ENCODE measurements around the gene ERC2. TPM values are rescaled to one million over a fixed set of nuclear protein-coding genes. Genes with fewer than 3 reads are reported as not detected.

Gene ERC2
- total and polyA plus RNA-seq, 2 of the 8 experiments (the other 6 are each of a cell fraction or from before 2014, with no cell fraction given): 16.4 to 22.8 TPM

GRCh38 chr3:56123487-56123886, 344.8 kb downstream of the ERC2 start:
- peak overlapping the region; percentile 17 to 43; a peak in 3 of 4 replicates for H3K4me2 ChIP-seq (ENCODE audit: insufficient read depth in 1 of 2, low read depth in 2 of 2, low read length in 2 of 2)
- H3K4me3 ChIP-seq (ENCODE audit: extremely low read depth in 1 of 4, insufficient read depth in 2 of 4, low read depth in 3 of 4, low read length in 4 of 4): peak overlapping the region in 1 of 4 experiments; percentile 23; a peak in 1 of 8 replicates
- no peak overlapping the region for H2BK12ac ChIP-seq (ENCODE audit: low read depth, low read length)
- H3K9ac ChIP-seq (replicated peaks in 1 of 4; ENCODE audit: extremely low read depth in 1 of 4, low read depth in 3 of 4, low read length in 3 of 4): no peak overlapping the region
- no peak overlapping the region for H2BK20ac ChIP-seq (ENCODE audit: low read length)
- H3K14ac ChIP-seq (ENCODE audit: insufficient read length): no peak overlapping the region
- peak; percentile 88 for FAIRE-seq
- DNase-seq (ENCODE audit: low read depth in 1 of 2, low spot score in 2 of 2): peak in 1 of 2 experiments; percentile 39
- no peaks in the 10 kb centered on the region for H4K20me1 ChIP-seq (replicated peaks in 1 of 2; ENCODE audit: control insufficient read depth in 1 of 2, insufficient read depth in 2 of 2, low read length in 2 of 2)
- no peak overlapping the region for H4K91ac ChIP-seq (replicated peaks; ENCODE audit: insufficient read length, low read length)
- no peak overlapping the region for H3K4ac ChIP-seq (replicated peaks; ENCODE audit: insufficient read length, low read depth, low read length)
- no peak overlapping the region for H4K8ac ChIP-seq (ENCODE audit: extremely low read depth, insufficient read depth, low read length)
- no peaks in the 10 kb centered on the region for H3K27me3 ChIP-seq (replicated peaks in 1 of 4; ENCODE audit: control insufficient read depth in 3 of 4, extremely low read depth in 1 of 4, insufficient read depth in 3 of 4, low read length in 3 of 4)
- no peaks in the 10 kb centered on the region for H3K36me3 ChIP-seq (ENCODE audit: control insufficient read depth in 2 of 4, insufficient read depth in 4 of 4, low read length in 3 of 4)
- H2BK5ac ChIP-seq (ENCODE audit: low read depth, low read length): 0 out of 2 replicates have a peak overlapping the region, but pooled peaks have one; percentile 61
- no peaks in the 10 kb centered on the region for H3K9me3 ChIP-seq (ENCODE audit: insufficient read depth in 2 of 2, low read depth in 1 of 2, low read length in 1 of 2)
- no peak overlapping the region for H2BK15ac ChIP-seq (ENCODE audit: low read length)
- H3K23ac ChIP-seq (ENCODE audit: insufficient read length): no peak overlapping the region
- H2AK5ac ChIP-seq (ENCODE audit: low read depth, low read length): no peak overlapping the region
- no peaks in the 10 kb centered on the region for H3K79me1 ChIP-seq (ENCODE audit: low read depth, low read length)
- no peak overlapping the region for H3K56ac ChIP-seq (replicated peaks; ENCODE audit: insufficient read length, low read depth, low read length)
- peaks cover 4 to 14% (median 11%) of the 10 kb centered on the region in 4 experiments; a peak in 4 of 7 replicates for H3K4me1 ChIP-seq (replicated peaks in 1 of 4; ENCODE audit: control insufficient read depth in 3 of 4, insufficient read depth in 4 of 4, low read length in 3 of 4)
- H3K27ac ChIP-seq (ENCODE audit: low read depth, low read length): no peak overlapping the region
- H3K18ac ChIP-seq (ENCODE audit: extremely low read depth, low read length): no peak overlapping the region
- no peaks in the 10 kb centered on the region for H3K79me2 ChIP-seq (ENCODE audit: control insufficient read depth in 1 of 2, insufficient read depth in 2 of 2, low read length in 2 of 2)
- H4K5ac ChIP-seq (ENCODE audit: insufficient read length, low read depth, low read length): no peak overlapping the region
- ChIA-PET CTCF (ENCODE audit: partially characterized antibody) (no interaction called here), POLR2A (ENCODE audit: partially characterized antibody) (no interaction called here)
- no peaks in the 10 kb centered on the region for H3K23me2 ChIP-seq (ENCODE audit: low read depth, low read length)
- no peak overlapping the region for H2BK120ac ChIP-seq (replicated peaks; ENCODE audit: low read depth, low read length)
- H2AFZ ChIP-seq (ENCODE audit: low read length): no peak overlapping the region
- 22% methylated on average over 3 of the region's 3 CpGs; no CpG with 5 or more reads in 1 of the 2 experiments for WGBS, 2 experiments (ENCODE audit: extremely low coverage in 1 of 2, insufficient coverage in 1 of 2, insufficient read length in 1 of 2, insufficient replicate concordance in 2 of 2, low coverage in 1 of 2, low lambda C conversion rate in 2 of 2, missing lambda C conversion rate in 1 of 2)
- no peak for TF ChIP-seq CHD1 (IDR thresholded peaks at IDR 0.05; ENCODE audit: low read depth, low read length)
- no peak for TF ChIP-seq ATF3 (IDR thresholded peaks at IDR 0.05; ENCODE audit: insufficient read depth, low read depth, low read length)
- TF ChIP-seq JUN (IDR thresholded peaks at IDR 0.05; ENCODE audit: low read depth, low read length): no peak
- no peak for TF ChIP-seq BACH1 (IDR thresholded peaks at IDR 0.05; ENCODE audit: low read length)
- TF ChIP-seq KDM5A (IDR thresholded peaks at IDR 0.05; ENCODE audit: low read length): no peak

Data from H1 (cell line).